Endothelial cell of umbilical vein (primary cell): ENCODE data around the gene PRB3. TPM values are rescaled to one million over a fixed set of nuclear protein-coding genes. Genes with fewer than 3 reads are reported as not detected.

Source experiments
- BruUV-seq: library from RNA; stranded (reverse); fragments of 400-500 nt; replicated peaks from 2 replicates; lab custom pipeline; 2021; lab: Mats Ljungman, UMichigan
- CTCF ChIA-PET: fragments of 300-600, 350-600 bp; sonication (Branson Sonifier 250); formaldehyde crosslinking; loops from one replicate; lab custom pipeline; 2021; ENCODE audit warnings: antibody characterized with exemption, inconsistent platforms; lab: Charles Lee
- POLR2A ChIA-PET: fragments of 300-600, 350-600 bp; sonication (Branson Sonifier 250); formaldehyde crosslinking; loops from one replicate; lab custom pipeline; 2021; ENCODE audit warnings: antibody characterized with exemption, inconsistent platforms; lab: Charles Lee
- DNase-seq: peaks from one replicate; pipeline ENCODE4 v3.0.0-alpha.2; 2011; ENCODE audit warnings: low read depth, low spot score
- FAIRE-seq: peaks from 2 replicates; lab custom pipeline; 2011; peaks lifted over from hg19 to GRCh38; lab: Jason Lieb, UNC
- H2AFZ ChIP-seq: 2 replicates; pipeline ENCODE4 v1.6.0; 2012; ENCODE audit warnings: low read depth, low read length, control low read depth, inconsistent platforms
- H3K27ac ChIP-seq: 2 replicates; pipeline ENCODE4 v1.5.1; 2011; ENCODE audit warnings: low read depth, mild to moderate bottlenecking, control low read depth, low read length, moderate library complexity; ENCODE audit not compliant: insufficient read depth
- H3K27me3 ChIP-seq, 2 experiments: 2 replicates each; pipeline versions ENCODE4 v1.6.0 to v1.6.1; 2011; ENCODE audit warnings: low read length in 2 of 2, mixed read lengths in 1 of 2; ENCODE audit not compliant: control insufficient read depth in 2 of 2, insufficient read depth in 2 of 2
- H3K36me3 ChIP-seq, 2 experiments: 2 replicates in 1 of 2; 3 replicates in 1 of 2; pipeline ENCODE4 v1.5.1; 2011; ENCODE audit warnings: low read length in 2 of 2, mild to moderate bottlenecking in 1 of 2, moderate library complexity in 1 of 2; ENCODE audit not compliant: control insufficient read depth in 2 of 2, insufficient read depth in 2 of 2; ENCODE audit errors: extremely low read depth in 1 of 2
- H3K4me1 ChIP-seq: 3 replicates; pipeline ENCODE4 v1.5.1; 2011; ENCODE audit warnings: mild to moderate bottlenecking, low read length; ENCODE audit not compliant: control insufficient read depth, insufficient read depth; ENCODE audit errors: extremely low read depth
- H3K4me2 ChIP-seq: 2 replicates; pipeline ENCODE4 v1.6.1; 2011; ENCODE audit warnings: low read length, control low read depth, mixed read lengths; ENCODE audit not compliant: insufficient read depth
- H3K4me3 ChIP-seq, 3 experiments: fragments of 200-600 bp in 1 of 3; sonication (generic), shearing (Covaris generic) in 1 of 3; replicated peaks in 1 of 3; 2 replicates each; pipeline ENCODE4 v1.5.1; 2011 to 2016; ENCODE audit warnings: control low read depth in 3 of 3, low read length in 3 of 3, mild to moderate bottlenecking in 2 of 3, inconsistent platforms in 1 of 3, low read depth in 1 of 3, moderate library complexity in 1 of 3; ENCODE audit not compliant: insufficient read depth in 1 of 3
- H3K79me2 ChIP-seq: 2 replicates; pipeline ENCODE4 v1.6.0; 2012; ENCODE audit warnings: low read length, inconsistent platforms; ENCODE audit not compliant: control insufficient read depth, insufficient read depth
- H3K9ac ChIP-seq: replicated peaks from 2 replicates; pipeline ENCODE3; 2011; ENCODE audit warnings: low read length, control low read depth; ENCODE audit not compliant: insufficient read depth; ENCODE audit errors: extremely low read depth
- H3K9me1 ChIP-seq: replicated peaks from 3 replicates; pipeline ENCODE4 v1.6.0; 2011; ENCODE audit warnings: mild to moderate bottlenecking, low read length; ENCODE audit not compliant: control insufficient read depth, insufficient read depth; ENCODE audit errors: extremely low read depth
- H3K9me3 ChIP-seq: replicated peaks from 2 replicates; pipeline ENCODE4 v1.5.1; 2012; ENCODE audit warnings: low read length, inconsistent platforms; ENCODE audit not compliant: control insufficient read depth, insufficient read depth
- H4K20me1 ChIP-seq: replicated peaks from 2 replicates; pipeline ENCODE3; 2011; ENCODE audit warnings: mild to moderate bottlenecking, low read length; ENCODE audit not compliant: control insufficient read depth, insufficient read depth; ENCODE audit errors: extremely low read depth
- EZH2 ChIP-seq: IDR thresholded peaks from 2 replicates; pipeline ENCODE4 v1.6.1; 2012; ENCODE audit warnings: borderline replicate concordance, low read depth, mild to moderate bottlenecking, moderate library complexity, low read length, inconsistent platforms; ENCODE audit not compliant: severe bottlenecking
- FOS ChIP-seq: IDR thresholded peaks from 2 replicates; pipeline ENCODE4 v1.6.1; 2011; ENCODE audit warnings: mild to moderate bottlenecking, low read length, moderate library complexity, borderline replicate concordance; ENCODE audit not compliant: insufficient read depth
- GATA2 ChIP-seq: IDR thresholded peaks from 2 replicates; pipeline ENCODE4 v1.7.0; 2011; ENCODE audit warnings: low read depth, mild to moderate bottlenecking, moderate library complexity, mixed read lengths, low read length; ENCODE audit not compliant: insufficient read length, insufficient read depth
- JUN ChIP-seq: IDR thresholded peaks from 2 replicates; pipeline ENCODE4 v1.6.1; 2011; ENCODE audit warnings: borderline replicate concordance, low read depth; ENCODE audit not compliant: insufficient read length, insufficient read depth
- MYC ChIP-seq: IDR thresholded peaks from one replicate; pipeline ENCODE4 v1.6.1; 2011; ENCODE audit warnings: mild to moderate bottlenecking, low read depth, low read length
- POLR2A ChIP-seq: IDR thresholded peaks from 2 replicates; pipeline ENCODE4 v1.6.1; 2012; ENCODE audit warnings: low read depth, mild to moderate bottlenecking, control low read depth, low read length
- POLR2AphosphoS5 ChIP-seq: IDR thresholded peaks from 2 replicates; pipeline ENCODE4 v1.6.1; 2012; ENCODE audit warnings: low read depth, mild to moderate bottlenecking, control low read depth, low read length, moderate library complexity; ENCODE audit not compliant: insufficient read depth
- dilution Hi-C: fragments of 300-500 bp; cut with MboI; formaldehyde crosslinking; loops from one replicate; pipeline ENCODE4 v1.15.0; 2019; ENCODE audit warnings: low sequenced_read_pairs; ENCODE audit not compliant: extremely low pct_ligation_motif_present
- intact Hi-C: fragments of 100-400 bp; cut with micrococcal nuclease; formaldehyde crosslinking; loops from one replicate; pipeline ENCODE4 v1.10.0; 2022
- polyA plus RNA-seq, 4 experiments: library from polyadenylated mRNA; depleted of rRNA in 3 of 4; stranded (reverse) in 3 of 4; unstranded in 1 of 4; fragments of >200 nt; gene quantifications; 2 replicates each; pipeline versions ENCODE4 v1.2.1 to v1.2.3, GENCODE V29; 2011 to 2012; ENCODE audit warnings: missing spikeins in 1 of 4
- total RNA-seq: library from RNA; stranded (reverse); gene quantifications from 2 replicates; pipeline ENCODE4 v1.2.3, GENCODE V29; 2021
- TF ChIP-seq, protein P1 (sequence below), 2 donors: IDR thresholded peaks; 1 replicate in 1 of 2; 2 replicates in 1 of 2; pipeline ENCODE4 v1.5.1; 2011; ENCODE audit warnings: low read length in 2 of 2, mild to moderate bottlenecking in 2 of 2, moderate library complexity in 2 of 2, control low read depth in 1 of 2, inconsistent platforms in 1 of 2, low read depth in 1 of 2; ENCODE audit not compliant: insufficient read depth in 1 of 2; ENCODE audit errors: extremely low read depth in 1 of 2
- TF ChIP-seq, protein P2 (sequence below): IDR thresholded peaks from 2 replicates; pipeline ENCODE4 v1.6.1; 2011; ENCODE audit not compliant: insufficient read depth, insufficient read length

PRB3 gene
- total and polyA plus RNA-seq, 2 donors (not counting 3 experiments of a cell fraction or from before 2014, with no cell fraction given) = not detected

- dilution Hi-C loops = loop anchor here (25.0 kb wide), 1 partner anchor 249 kb away; no protein-coding TSS in a partner anchor
- no TSS peak for BruUV-seq
- intact Hi-C loops = no loop called here
- Histone ChIP-seq H3K9me1 (no peaks in the 10 kb centered on the region), H3K27me3 (no peaks in the 10 kb centered on the region), H3K4me2 (no peak overlapping the region), H3K4me1 (no peaks in the 10 kb centered on the region), H3K9me3 (no peaks in the 10 kb centered on the region), H3K4me3 (no peak overlapping the region), H3K79me2 (no peaks in the 10 kb centered on the region), H2AFZ (no peak overlapping the region), H4K20me1 (no peaks in the 10 kb centered on the region), H3K36me3 (no peaks in the 10 kb centered on the region), H3K9ac (no peak overlapping the region), H3K27ac (no peak overlapping the region)
- no peak for TF ChIP-seq MYC
- no peak for TF ChIP-seq POLR2AphosphoS5
- TF ChIP-seq POLR2A = no peak
- TF ChIP-seq EZH2 = no peak
- TF ChIP-seq, protein P1, sequence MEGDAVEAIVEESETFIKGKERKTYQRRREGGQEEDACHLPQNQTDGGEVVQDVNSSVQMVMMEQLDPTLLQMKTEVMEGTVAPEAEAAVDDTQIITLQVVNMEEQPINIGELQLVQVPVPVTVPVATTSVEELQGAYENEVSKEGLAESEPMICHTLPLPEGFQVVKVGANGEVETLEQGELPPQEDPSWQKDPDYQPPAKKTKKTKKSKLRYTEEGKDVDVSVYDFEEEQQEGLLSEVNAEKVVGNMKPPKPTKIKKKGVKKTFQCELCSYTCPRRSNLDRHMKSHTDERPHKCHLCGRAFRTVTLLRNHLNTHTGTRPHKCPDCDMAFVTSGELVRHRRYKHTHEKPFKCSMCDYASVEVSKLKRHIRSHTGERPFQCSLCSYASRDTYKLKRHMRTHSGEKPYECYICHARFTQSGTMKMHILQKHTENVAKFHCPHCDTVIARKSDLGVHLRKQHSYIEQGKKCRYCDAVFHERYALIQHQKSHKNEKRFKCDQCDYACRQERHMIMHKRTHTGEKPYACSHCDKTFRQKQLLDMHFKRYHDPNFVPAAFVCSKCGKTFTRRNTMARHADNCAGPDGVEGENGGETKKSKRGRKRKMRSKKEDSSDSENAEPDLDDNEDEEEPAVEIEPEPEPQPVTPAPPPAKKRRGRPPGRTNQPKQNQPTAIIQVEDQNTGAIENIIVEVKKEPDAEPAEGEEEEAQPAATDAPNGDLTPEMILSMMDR (IDR thresholded peaks at IDR 0.05; ENCODE audit: extremely low read depth in 1 of 2, insufficient read depth in 1 of 2, low read depth in 1 of 2, low read length in 2 of 2) = no peak
- TF ChIP-seq, protein P2, sequence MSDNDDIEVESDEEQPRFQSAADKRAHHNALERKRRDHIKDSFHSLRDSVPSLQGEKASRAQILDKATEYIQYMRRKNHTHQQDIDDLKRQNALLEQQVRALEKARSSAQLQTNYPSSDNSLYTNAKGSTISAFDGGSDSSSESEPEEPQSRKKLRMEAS = no peak
- no peak for TF ChIP-seq GATA2
- TF ChIP-seq JUN = no peak
- TF ChIP-seq FOS = no peak
- ChIA-PET CTCF (interaction anchor here (1.5 to 1.7 kb wide), 2 partner anchors 8 to 10 kb away, joined by 4 read pairs; no protein-coding TSS in a partner anchor), POLR2A (no interaction called here)
- FAIRE-seq (no peak), DNase-seq (no peak)
These were observed 31.2 kb downstream of the PRB3 start for GRCh38 chr12:11238275-11238674.
